Bronchial epithelial cell (primary cell): ENCODE results near the gene THRSP. TPM values are rescaled to one million over a fixed set of nuclear protein-coding genes. Genes with fewer than 3 reads are reported as not detected.
"Not testable (repeated sequence)": the region's sequence is repeated elsewhere in the genome, so short reads cannot be mapped to it uniquely, and the experiment has no call there.

Experiments used
- DNase-seq: peaks from one replicate; pipeline ENCODE4 v3.0.0-alpha.2; 2010; ENCODE audit warnings: low read depth
- FAIRE-seq: peaks from 2 replicates; lab custom pipeline; 2011; peaks lifted over from hg19 to GRCh38; lab: Jason Lieb, UNC
- H3K27me3 ChIP-seq: 2 replicates; pipeline ENCODE4 v1.5.1; 2011; ENCODE audit warnings: low read length; ENCODE audit not compliant: control insufficient read depth, insufficient read depth
- H3K36me3 ChIP-seq: 2 replicates; pipeline ENCODE4 v1.5.1; 2011; ENCODE audit warnings: low read length; ENCODE audit not compliant: control insufficient read depth, insufficient read depth
- H3K4me3 ChIP-seq: 2 replicates; pipeline ENCODE4 v1.5.1; 2011; ENCODE audit warnings: mild to moderate bottlenecking, low read depth, low read length, control low read depth
- total RNA-seq: library from RNA; depleted of rRNA; stranded (reverse); fragments of >200 nt; gene quantifications from 2 replicates; pipeline ENCODE4 v1.2.1, GENCODE V29; 2014
- TF ChIP-seq, protein P1 (sequence below): IDR thresholded peaks from 2 replicates; pipeline ENCODE4 v1.5.1; 2011; ENCODE audit warnings: mild to moderate bottlenecking, moderate library complexity, low read length, control low read depth, inconsistent platforms; ENCODE audit not compliant: insufficient read depth, severe bottlenecking

THRSP gene
- total RNA-seq, 1 donor from 2014 or later = not detected

DNA sequence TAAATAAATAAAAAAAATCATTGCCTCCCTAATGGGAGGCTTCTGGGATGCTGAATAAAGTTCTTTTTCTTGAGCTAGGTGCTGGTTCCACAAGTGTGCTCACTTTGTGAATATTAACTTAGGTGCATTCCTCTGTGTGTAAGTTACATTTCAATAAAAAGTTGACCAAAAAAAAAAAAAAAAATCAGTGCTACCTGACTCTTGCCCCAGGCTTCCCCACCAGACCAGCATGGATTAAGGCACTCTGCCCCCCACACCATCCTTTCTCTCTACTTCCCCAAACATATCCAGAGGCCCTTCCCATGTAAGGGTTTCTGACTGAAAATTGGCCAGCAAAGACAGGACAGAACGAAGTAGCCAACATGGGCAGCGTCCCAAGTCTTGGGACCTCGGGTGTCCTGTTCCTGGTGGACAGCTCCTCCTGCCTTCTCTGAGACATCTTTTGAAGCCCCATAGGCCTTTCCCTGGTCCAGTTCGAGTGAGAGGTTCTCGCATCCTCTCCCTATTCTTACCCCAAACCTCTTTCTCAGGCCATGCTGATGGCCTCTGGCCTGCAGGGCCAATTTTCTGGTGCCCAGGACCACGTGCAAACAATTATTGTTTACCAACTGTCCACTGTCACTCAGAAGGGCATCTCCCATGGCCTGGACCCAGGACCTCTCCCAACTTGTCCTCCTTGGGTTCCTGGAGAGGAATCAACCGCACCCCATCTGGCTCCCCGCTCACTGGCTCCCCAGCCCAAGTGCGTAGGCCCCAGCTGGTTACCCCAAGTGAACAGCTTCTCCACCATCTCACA lies 25.6 kb upstream of the THRSP start:
- H3K36me3 ChIP-seq = no peaks in the 10 kb centered on the region
- no peak overlapping the region for H3K4me3 ChIP-seq
- DNase-seq = no peak
- no peak for FAIRE-seq
- TF ChIP-seq, protein P1, sequence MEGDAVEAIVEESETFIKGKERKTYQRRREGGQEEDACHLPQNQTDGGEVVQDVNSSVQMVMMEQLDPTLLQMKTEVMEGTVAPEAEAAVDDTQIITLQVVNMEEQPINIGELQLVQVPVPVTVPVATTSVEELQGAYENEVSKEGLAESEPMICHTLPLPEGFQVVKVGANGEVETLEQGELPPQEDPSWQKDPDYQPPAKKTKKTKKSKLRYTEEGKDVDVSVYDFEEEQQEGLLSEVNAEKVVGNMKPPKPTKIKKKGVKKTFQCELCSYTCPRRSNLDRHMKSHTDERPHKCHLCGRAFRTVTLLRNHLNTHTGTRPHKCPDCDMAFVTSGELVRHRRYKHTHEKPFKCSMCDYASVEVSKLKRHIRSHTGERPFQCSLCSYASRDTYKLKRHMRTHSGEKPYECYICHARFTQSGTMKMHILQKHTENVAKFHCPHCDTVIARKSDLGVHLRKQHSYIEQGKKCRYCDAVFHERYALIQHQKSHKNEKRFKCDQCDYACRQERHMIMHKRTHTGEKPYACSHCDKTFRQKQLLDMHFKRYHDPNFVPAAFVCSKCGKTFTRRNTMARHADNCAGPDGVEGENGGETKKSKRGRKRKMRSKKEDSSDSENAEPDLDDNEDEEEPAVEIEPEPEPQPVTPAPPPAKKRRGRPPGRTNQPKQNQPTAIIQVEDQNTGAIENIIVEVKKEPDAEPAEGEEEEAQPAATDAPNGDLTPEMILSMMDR = no peak
- H3K27me3 ChIP-seq = no peaks in the 10 kb centered on the region

DNA sequence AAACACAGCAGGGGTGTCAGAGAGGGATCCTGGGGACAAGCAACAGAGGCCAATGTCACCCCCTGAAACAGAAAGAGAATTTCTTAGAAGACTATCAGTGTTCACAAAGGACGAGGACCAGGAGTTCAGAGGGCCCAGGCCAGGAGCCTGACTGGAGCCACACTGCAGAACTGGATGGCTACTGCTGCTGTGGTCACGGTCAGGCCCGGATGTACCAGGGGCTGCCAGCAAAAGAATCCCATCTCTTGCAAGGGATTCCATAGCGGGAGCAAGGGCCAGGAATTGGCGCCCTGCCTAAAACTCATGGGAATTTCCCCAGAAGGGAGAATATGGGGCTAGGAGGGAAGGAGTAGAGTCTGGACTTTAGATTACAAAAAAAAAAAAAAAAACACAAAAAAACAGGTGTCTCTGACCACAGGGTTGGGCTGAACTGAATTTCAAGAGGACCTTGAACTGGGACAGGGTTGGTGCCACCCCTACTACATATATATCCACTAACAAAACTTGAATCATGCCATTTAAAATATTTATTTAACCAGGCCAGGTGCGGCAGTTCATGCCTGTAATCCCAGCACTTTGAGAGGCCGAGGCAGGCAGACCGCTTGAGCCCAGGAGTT lies 24.9 kb upstream of the THRSP start:
- DNase-seq = no peak
- no peak for FAIRE-seq
- Histone ChIP-seq H3K36me3 (no peaks in the 10 kb centered on the region), H3K27me3 (no peaks in the 10 kb centered on the region), H3K4me3 (no peak overlapping the region)
- TF ChIP-seq, protein P1 = no peak

DNA sequence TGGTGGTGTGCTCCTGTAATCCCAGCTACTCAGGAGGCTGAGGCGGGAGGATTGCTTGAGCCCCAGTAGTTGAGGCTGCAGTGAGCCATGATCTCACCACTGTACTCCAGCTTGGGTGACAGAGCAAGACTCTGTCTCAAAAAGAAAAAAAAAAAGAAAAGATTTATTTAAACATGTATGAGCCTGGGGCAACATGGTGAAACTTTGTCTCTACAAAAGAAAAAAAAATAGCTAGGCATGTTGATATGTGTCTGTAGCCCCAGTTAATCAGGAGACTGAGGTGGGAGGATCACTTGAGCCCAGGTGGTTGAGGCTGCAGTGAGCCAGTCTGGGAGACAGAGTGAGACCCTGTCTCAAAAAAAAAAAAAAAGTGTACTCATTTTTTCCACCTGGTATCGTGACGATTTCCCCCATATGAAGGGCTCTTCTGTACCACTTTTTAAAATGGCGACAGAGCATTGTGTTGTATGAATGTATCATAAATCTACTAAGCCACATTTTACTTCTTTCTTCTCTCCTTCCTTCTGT lies 24.2 kb upstream of the THRSP start:
- no peak for FAIRE-seq

DNA sequence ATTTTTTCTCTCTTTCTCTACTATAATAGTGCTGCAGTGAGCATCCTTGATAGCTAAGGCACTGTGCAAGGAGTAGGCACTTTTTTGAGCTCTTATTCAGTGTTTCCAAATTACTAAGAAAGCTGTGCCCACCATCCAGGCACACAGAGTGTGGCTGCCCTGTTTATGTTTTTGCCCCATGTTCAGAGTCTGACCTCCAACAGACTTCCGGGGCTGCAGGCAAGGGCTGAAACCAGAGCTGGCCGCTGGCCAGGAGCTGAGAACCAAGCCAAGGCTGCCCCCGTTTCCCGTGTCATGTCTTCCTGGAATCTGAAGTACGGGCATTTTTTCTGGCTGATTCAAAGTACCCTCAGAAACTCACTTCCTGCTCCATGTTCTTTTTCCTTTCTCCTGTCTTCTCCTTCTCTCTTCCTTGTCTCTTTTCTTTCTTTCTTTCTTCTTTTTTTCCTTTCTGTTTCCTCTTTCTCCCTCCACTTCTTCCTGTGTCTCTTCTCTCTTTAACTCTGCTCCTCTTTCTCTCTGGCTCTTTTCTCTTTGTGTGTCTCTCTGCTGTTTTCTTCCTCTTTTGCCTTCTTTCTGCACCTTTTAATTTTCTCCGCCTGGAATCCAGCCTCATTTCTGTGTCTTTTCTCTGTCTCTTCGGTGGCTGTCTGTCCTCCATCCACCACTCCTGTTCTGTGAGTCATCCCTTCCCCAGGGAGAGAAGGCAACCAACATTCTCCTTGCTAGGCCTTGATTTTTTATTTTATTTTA lies 23.6 kb upstream of the THRSP start:
- DNase-seq = peak; percentile 89
- Histone ChIP-seq H3K27me3 (no peaks in the 10 kb centered on the region), H3K36me3 (no peaks in the 10 kb centered on the region), H3K4me3 (no peak overlapping the region)
- no peak for FAIRE-seq
- TF ChIP-seq, protein P1 = no peak

More for the DNA sequence above, 24.2 kb upstream of the THRSP start:
- peak; percentile 75 for DNase-seq
- Histone ChIP-seq H3K4me3 (no peak overlapping the region), H3K36me3 (no peaks in the 10 kb centered on the region), H3K27me3 (no peaks in the 10 kb centered on the region)
- TF ChIP-seq, protein P1 = no peak

DNA sequence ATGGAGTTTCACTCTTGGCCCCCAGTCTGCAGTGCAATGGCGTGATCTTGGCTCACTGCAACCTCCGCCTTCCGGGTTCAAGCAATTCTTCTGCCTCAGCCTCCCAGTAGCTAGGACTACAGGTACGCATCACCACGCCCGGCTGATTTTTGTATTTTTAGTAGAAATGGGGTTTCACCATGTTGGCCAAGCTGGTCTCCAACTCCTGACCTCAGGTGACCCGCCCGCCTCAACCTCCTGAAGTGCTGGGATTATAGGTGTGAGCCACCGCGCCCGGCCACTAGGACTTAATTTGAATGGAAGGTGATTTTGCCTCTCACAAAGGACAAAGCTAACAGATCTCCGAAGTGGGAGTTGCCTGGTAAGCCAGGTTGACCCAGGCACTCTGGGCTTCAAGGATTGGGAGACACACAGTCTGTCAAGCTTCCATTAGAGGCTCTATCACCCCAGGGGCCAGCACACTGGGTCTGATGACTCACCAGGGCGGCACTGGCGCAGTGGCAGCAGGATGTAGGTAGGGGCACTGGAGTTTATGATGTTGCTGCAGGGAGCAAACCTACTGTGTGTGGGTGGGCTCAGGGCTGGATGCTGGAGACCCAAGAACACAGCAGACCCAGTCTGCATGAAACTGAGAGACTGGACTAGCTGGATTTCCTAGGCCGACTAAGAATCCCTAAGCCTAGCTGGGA lies 22.8 kb upstream of the THRSP start:
- DNase-seq (no peak), FAIRE-seq (no peak)
- Histone ChIP-seq H3K27me3 (no peaks in the 10 kb centered on the region), H3K36me3 (no peaks in the 10 kb centered on the region), H3K4me3 (no peak overlapping the region)
- TF ChIP-seq, protein P1 = no peak

DNA sequence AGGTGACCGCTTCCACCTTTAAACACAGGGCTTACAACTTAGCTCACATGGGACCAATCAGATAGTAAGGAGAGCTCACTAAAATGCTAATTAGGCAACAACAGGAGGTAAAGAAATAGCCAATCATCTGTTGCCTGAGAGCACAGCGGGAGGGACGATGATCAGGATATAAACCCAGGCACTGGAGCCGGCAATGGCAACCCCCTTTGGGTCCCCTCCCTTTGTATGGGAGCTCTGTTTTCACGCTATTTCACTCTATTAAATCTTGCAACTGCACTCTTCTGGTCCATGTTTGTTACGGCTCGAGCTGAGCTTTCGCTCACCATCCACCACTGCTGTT lies 22.3 kb upstream of the THRSP start:
- H3K36me3 ChIP-seq, H3K4me3 ChIP-seq, DNase-seq, FAIRE-seq, H3K27me3 ChIP-seq: not testable (repeated sequence)
